Measurements from ENCODE around the gene SPTB.

The SPTB gene

GRCh38 chr14:64753999-64754398 lies 125.7 kb downstream of the SPTB start:
- Histone ChIP-seq H3K4me2 (ENCODE audit: low read length) (no peak overlapping the region), H3K4me3 (ENCODE audit: low read depth, low read length) (no peak overlapping the region), H3K9me3 (ENCODE audit: control insufficient read depth, low read length) (no peaks in the 10 kb centered on the region), H3K79me2 (no peaks in the 10 kb centered on the region), H2AFZ (no peak overlapping the region), H3K9ac (no peak overlapping the region), H3K27ac (no peak overlapping the region), H3K36me3 (ENCODE audit: control insufficient read depth, insufficient read depth, low read length) (no peaks in the 10 kb centered on the region), H3K4me1 (peaks cover 24% of the 10 kb centered on the region), H3K27me3 (ENCODE audit: control insufficient read depth, insufficient read depth, low read length) (no peaks in the 10 kb centered on the region)
- TF ChIP-seq, protein P1, sequence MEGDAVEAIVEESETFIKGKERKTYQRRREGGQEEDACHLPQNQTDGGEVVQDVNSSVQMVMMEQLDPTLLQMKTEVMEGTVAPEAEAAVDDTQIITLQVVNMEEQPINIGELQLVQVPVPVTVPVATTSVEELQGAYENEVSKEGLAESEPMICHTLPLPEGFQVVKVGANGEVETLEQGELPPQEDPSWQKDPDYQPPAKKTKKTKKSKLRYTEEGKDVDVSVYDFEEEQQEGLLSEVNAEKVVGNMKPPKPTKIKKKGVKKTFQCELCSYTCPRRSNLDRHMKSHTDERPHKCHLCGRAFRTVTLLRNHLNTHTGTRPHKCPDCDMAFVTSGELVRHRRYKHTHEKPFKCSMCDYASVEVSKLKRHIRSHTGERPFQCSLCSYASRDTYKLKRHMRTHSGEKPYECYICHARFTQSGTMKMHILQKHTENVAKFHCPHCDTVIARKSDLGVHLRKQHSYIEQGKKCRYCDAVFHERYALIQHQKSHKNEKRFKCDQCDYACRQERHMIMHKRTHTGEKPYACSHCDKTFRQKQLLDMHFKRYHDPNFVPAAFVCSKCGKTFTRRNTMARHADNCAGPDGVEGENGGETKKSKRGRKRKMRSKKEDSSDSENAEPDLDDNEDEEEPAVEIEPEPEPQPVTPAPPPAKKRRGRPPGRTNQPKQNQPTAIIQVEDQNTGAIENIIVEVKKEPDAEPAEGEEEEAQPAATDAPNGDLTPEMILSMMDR (IDR thresholded peaks at IDR 0.05), result no peak

DNA sequence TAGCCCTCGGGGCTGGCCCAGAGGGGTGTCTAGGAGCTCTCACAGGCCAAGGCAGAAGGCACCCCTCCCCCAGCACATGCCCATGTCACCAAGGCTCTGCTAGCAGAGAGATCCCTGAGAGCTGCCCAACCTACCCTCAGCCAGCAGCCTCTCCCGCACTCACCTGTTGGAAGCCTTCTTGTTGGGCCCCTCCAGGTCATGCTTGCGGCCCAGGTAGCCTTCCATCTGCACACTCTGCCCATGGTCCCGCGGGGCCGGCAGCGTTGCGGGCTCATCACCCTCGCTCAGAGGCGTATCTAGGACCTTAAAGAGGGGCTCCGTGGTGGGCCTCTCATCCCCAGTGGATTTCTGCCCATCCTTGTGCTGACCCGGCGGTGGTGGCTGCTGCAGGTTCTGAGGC lies 126.3 kb downstream of the SPTB start:
- Histone ChIP-seq H2AFZ (no peak overlapping the region), H3K36me3 (ENCODE audit: control insufficient read depth, insufficient read depth, low read length) (no peaks in the 10 kb centered on the region), H3K4me3 (ENCODE audit: low read depth, low read length) (no peak overlapping the region), H3K9ac (no peak overlapping the region), H3K27me3 (ENCODE audit: control insufficient read depth, insufficient read depth, low read length) (no peaks in the 10 kb centered on the region), H3K4me2 (ENCODE audit: low read length) (no peak overlapping the region), H3K79me2 (no peaks in the 10 kb centered on the region), H3K27ac (no peak overlapping the region), H3K4me1 (peaks cover 21% of the 10 kb centered on the region), H3K9me3 (ENCODE audit: control insufficient read depth, low read length) (no peaks in the 10 kb centered on the region)
- TF ChIP-seq, protein P1 (IDR thresholded peaks at IDR 0.05), result no peak

GRCh38 chr14:64752909-64753308 lies 126.8 kb downstream of the SPTB start:
- H2AFZ ChIP-seq, result no peak overlapping the region
- no peaks in the 10 kb centered on the region for H3K27me3 ChIP-seq (ENCODE audit: control insufficient read depth, insufficient read depth, low read length)
- no peaks in the 10 kb centered on the region for H3K9me3 ChIP-seq (ENCODE audit: control insufficient read depth, low read length)
- H3K79me2 ChIP-seq, result no peaks in the 10 kb centered on the region
- H3K4me3 ChIP-seq (ENCODE audit: low read depth, low read length), result no peak overlapping the region
- peaks cover 17% of the 10 kb centered on the region for H3K4me1 ChIP-seq
- H3K36me3 ChIP-seq (ENCODE audit: control insufficient read depth, insufficient read depth, low read length), result no peaks in the 10 kb centered on the region
- H3K9ac ChIP-seq, result no peak overlapping the region
- no peak overlapping the region for H3K27ac ChIP-seq
- TF ChIP-seq, protein P1 (IDR thresholded peaks at IDR 0.05), result no peak
- no peak overlapping the region for H3K4me2 ChIP-seq (ENCODE audit: low read length)

DNA sequence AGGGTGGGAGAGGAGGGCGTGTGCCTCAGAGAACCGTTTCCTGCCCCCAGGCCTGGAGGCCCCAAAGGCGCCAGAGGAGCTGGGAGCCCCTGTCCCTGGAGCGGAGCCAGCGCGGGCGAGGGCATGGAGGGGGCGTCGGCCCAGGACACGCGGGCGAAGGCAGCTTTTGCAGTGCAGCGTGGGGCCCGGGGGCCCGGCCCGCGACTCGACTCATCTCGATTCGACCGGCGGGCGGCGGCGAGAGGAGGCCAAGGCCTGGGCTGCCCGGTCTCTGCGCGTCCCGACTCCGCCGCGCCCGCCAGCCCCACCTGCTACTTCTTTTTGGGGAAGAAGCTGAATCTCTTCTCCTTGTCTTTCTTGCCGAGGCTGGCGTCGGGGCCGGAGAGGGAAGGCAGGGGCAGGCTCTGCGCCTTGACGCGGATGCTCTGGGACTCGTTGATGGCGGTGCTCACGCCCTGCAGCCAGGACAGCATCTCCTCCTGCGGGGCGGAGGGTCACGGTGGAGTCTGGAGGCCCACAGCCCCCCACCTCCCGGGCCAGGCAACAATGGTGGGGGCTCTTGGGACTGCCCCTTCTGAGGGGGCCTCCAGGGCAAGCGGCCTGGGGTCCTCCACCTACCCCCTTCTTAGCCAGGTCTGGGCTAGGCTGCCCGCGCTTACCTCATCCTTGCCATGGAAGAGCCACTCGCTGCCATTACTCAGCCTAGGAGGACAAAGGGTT lies 130.6 kb downstream of the SPTB start:
- H3K4me3 ChIP-seq (ENCODE audit: low read depth, low read length), result no peak overlapping the region
- H3K79me2 ChIP-seq, result no peaks in the 10 kb centered on the region
- TF ChIP-seq, protein P1 (IDR thresholded peaks at IDR 0.05), result no peak
- no peak overlapping the region for H3K9ac ChIP-seq
- no peak overlapping the region for H2AFZ ChIP-seq
- H3K36me3 ChIP-seq (ENCODE audit: control insufficient read depth, insufficient read depth, low read length), result no peaks in the 10 kb centered on the region
- no peaks in the 10 kb centered on the region for H3K27me3 ChIP-seq (ENCODE audit: control insufficient read depth, insufficient read depth, low read length)
- H3K4me2 ChIP-seq (ENCODE audit: low read length), result no peak overlapping the region
- H3K9me3 ChIP-seq (ENCODE audit: control insufficient read depth, low read length), result no peaks in the 10 kb centered on the region
- no peaks in the 10 kb centered on the region for H3K4me1 ChIP-seq
- no peak overlapping the region for H3K27ac ChIP-seq

DNA sequence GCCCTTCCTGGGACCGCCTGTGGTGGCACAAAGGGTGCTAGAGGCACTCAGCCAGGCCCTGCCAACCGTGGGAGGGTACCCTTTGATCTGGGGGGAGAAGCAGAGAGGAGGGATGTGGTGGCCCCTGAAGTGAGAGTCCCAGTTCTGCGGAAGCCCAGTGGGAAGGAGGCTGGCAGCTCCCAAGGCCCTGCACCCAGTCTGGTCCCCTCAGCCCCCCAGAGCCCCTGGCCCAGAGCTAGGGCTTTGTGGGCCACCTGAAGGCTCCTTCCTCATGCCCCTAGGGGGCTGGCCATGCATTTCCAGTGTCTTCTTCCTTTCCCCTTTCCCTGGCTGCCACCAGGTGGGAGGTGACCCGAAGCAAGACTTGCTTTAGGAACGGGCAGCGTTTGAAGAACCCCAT lies 131.2 kb downstream of the SPTB start:
- Histone ChIP-seq H3K4me3 (ENCODE audit: low read depth, low read length) (no peak overlapping the region), H2AFZ (no peak overlapping the region), H3K9ac (no peak overlapping the region), H3K27ac (no peak overlapping the region), H3K36me3 (ENCODE audit: control insufficient read depth, insufficient read depth, low read length) (no peaks in the 10 kb centered on the region), H3K4me2 (ENCODE audit: low read length) (no peak overlapping the region), H3K79me2 (no peaks in the 10 kb centered on the region), H3K4me1 (no peaks in the 10 kb centered on the region), H3K9me3 (ENCODE audit: control insufficient read depth, low read length) (no peaks in the 10 kb centered on the region), H3K27me3 (ENCODE audit: control insufficient read depth, insufficient read depth, low read length) (no peaks in the 10 kb centered on the region)
- TF ChIP-seq, protein P1 (IDR thresholded peaks at IDR 0.05), result no peak

Measured in parathyroid adenoma (tissue), 2 donors.